Type B pancreatic cell (in vitro differentiated cells): ENCODE results near the gene MSANTD1. TPM values are rescaled to one million over a fixed set of nuclear protein-coding genes. Genes with fewer than 3 reads are reported as not detected.

Source experiments
- DNase-seq: peaks from one replicate; pipeline ENCODE4 v3.0.0; 2021; ENCODE audit warnings: mixed read lengths; ENCODE audit not compliant: unreplicated experiment; ENCODE audit errors: extremely low spot score
- H3K27ac Mint-ChIP-seq: 2 replicates; pipeline ENCODE4 v1.8.0; 2021; ENCODE audit warnings: mild to moderate bottlenecking, mixed read lengths
- H3K27me3 Mint-ChIP-seq: 2 replicates; pipeline ENCODE4 v1.8.0; 2021; ENCODE audit warnings: mixed read lengths
- H3K36me3 Mint-ChIP-seq: 2 replicates; pipeline ENCODE4 v1.8.0; 2021; ENCODE audit warnings: mixed read lengths
- H3K4me1 Mint-ChIP-seq: one replicate; pipeline ENCODE4 v1.8.0; 2021; ENCODE audit warnings: mixed read lengths; ENCODE audit not compliant: unreplicated experiment
- H3K4me3 Mint-ChIP-seq: 2 replicates; pipeline ENCODE4 v1.8.0; 2021; ENCODE audit warnings: mild to moderate bottlenecking, mixed read lengths
- H3K9me3 Mint-ChIP-seq: 2 replicates; pipeline ENCODE4 v1.8.0; 2021; ENCODE audit warnings: mixed read lengths
- total RNA-seq: library from RNA; stranded (reverse); gene quantifications from 2 replicates; pipeline ENCODE4 v1.2.1, GENCODE V29; 2021; ENCODE audit warnings: low replicate concordance
- TF ChIP-seq, protein P1 (sequence below): fragments of 200-600 bp; sonication (generic); conservative IDR thresholded peaks from 2 replicates; pipeline ENCODE4 v1.5.0; 2021; ENCODE audit warnings: antibody characterized with exemption, mild to moderate bottlenecking

The MSANTD1 gene
- total RNA-seq, 1 donor from 2014 or later, result 1.4 TPM

DNA sequence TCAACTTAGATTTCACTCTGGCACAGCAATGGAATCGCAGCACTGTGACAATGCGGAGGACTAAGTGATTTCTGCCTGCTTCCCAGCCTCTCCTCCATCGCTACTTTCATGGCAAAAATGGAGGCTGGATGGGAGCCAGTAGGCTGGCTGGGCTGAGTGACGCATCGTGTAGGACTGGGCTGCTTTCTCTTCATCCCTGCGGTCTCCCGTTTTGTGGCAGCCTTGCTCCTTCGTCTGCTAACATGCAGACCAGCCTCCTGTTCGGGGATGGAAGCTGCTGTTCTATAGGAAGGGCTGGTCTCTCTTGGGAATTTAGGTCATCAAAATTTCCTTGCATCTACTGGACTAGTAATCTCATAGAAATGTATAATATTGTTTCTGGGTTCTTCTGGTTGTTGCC, 28.0 kb downstream of the MSANTD1 start:
- no peak for DNase-seq
- Mint-ChIP-seq H3K27me3 (no peaks in the 10 kb centered on the region), H3K36me3 (peaks cover 3% of the 10 kb centered on the region), H3K4me1 (no peaks in the 10 kb centered on the region), H3K4me3 (no peak overlapping the region), H3K9me3 (peaks cover 11% of the 10 kb centered on the region), H3K27ac (no peak overlapping the region)
- TF ChIP-seq, protein P1, sequence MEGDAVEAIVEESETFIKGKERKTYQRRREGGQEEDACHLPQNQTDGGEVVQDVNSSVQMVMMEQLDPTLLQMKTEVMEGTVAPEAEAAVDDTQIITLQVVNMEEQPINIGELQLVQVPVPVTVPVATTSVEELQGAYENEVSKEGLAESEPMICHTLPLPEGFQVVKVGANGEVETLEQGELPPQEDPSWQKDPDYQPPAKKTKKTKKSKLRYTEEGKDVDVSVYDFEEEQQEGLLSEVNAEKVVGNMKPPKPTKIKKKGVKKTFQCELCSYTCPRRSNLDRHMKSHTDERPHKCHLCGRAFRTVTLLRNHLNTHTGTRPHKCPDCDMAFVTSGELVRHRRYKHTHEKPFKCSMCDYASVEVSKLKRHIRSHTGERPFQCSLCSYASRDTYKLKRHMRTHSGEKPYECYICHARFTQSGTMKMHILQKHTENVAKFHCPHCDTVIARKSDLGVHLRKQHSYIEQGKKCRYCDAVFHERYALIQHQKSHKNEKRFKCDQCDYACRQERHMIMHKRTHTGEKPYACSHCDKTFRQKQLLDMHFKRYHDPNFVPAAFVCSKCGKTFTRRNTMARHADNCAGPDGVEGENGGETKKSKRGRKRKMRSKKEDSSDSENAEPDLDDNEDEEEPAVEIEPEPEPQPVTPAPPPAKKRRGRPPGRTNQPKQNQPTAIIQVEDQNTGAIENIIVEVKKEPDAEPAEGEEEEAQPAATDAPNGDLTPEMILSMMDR, result no peak

DNA sequence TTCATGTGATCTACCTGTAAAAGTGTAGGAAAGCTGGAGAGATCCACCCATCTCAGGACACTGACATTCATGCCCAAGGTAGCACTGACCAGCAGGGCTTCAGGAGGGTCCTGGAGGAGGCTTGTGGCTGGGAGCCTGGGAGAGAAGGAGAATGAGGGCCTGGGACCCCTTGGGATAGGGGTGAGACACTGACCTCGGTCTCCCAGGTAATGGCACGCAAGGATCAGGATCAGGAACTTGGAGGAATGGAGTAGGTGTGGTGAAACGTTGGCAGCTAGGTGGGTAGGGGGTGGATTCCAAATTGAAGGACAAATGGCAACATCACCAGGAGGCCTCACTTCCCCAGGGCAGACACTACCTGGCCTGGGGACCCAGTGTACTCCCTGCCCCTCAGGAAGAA, 31.5 kb downstream of the MSANTD1 start:
- Mint-ChIP-seq H3K27me3 (no peaks in the 10 kb centered on the region), H3K4me3 (no peak overlapping the region), H3K27ac (no peak overlapping the region), H3K4me1 (no peaks in the 10 kb centered on the region), H3K9me3 (peaks cover 7% of the 10 kb centered on the region), H3K36me3 (peaks cover 3% of the 10 kb centered on the region)
- no peak for DNase-seq
- TF ChIP-seq, protein P1, result no peak

DNA sequence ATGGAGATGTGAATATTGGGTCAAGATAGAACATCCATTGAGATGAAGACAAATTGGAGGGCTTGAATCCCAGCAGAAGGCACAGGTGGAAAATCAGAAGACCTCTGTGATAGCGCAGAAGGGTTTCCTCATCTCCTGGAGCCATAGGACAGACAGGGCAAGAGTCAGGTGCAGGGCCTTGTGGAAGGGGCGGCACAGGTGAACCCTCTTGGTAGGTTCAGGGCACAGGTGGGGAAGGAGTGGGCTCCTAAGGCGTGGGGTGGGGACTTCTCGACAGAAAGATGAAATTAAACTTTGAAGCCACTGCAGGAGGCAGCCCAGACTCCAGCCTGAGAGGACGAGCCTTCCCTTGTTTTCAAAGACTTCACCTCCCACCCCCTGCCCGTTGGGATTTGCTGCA, 34.5 kb downstream of the MSANTD1 start:
- Mint-ChIP-seq H3K4me1 (no peaks in the 10 kb centered on the region), H3K36me3 (peaks cover 3% of the 10 kb centered on the region), H3K27ac (no peak overlapping the region), H3K4me3 (no peak overlapping the region), H3K27me3 (no peaks in the 10 kb centered on the region), H3K9me3 (peaks cover 4% of the 10 kb centered on the region)
- TF ChIP-seq, protein P1, result no peak
- DNase-seq, result no peak

DNA sequence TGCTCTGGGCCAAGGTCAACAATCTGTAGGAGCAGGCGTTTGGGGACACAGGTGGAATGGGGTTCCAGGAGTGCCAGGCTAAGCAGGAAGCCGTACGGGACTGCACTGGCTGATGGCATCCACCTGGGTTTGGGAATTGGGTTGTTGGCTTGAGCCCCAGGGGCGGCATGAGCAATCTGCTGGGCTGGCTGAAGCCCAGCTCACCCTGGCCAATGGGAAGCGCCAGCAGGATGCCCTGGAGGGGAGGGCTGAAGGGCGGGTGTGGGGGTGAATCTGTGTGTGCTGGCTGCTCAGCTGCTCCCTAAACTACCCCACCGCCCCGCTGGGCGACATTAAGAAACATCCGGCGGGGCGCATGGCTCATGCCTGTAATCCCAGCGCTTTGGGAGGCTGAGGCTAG, 35.0 kb downstream of the MSANTD1 start:
- H3K4me1 Mint-ChIP-seq, result no peaks in the 10 kb centered on the region
- DNase-seq, result no peak
- H3K27ac Mint-ChIP-seq, result no peak overlapping the region
- no peak overlapping the region for H3K4me3 Mint-ChIP-seq
- H3K36me3 Mint-ChIP-seq, result peaks cover 2% of the 10 kb centered on the region
- TF ChIP-seq, protein P1, result no peak
- H3K9me3 Mint-ChIP-seq, result peaks cover 4% of the 10 kb centered on the region
- no peaks in the 10 kb centered on the region for H3K27me3 Mint-ChIP-seq

DNA sequence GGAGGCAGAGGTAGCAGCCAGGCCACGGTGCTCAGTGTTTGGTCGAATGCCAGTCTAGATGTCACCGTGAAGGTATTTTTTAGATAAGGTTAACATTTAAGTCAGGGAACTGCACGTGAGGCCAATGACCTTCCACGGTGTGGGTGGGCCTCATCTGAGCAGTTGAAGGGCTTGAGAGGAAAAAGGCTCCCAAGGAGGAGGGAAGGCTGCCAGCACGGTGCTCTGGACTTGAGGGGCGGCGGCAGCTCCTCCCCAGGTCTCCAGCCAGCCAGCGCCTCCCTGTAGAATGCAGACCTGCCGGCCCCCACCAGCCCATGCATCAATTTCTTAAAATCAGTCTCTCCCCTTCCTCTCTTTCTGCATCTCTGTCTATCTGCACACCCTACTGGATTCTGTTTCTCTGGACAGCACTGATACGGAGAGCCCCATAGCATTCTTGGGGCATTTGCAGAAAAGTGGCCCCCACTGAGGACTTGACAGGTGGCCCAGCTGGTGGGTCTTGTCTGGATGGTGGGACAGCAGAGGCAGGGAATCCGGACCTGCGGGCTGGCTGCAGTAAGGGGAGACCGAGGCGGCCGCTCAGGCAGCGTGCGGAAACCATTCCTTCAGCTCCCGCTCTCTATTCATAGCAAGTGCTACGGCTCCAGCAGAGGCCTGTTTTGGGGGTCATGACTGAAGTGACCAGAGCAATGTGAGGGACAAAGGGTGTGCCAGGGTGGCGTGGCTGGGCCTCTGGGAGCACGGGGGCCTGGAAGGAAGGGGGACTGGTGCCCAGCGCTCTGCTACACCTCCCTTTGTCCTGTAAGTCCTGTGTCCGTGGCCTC, 36.0 kb downstream of the MSANTD1 start:
- H3K36me3 Mint-ChIP-seq, result no peaks in the 10 kb centered on the region
- no peak overlapping the region for H3K4me3 Mint-ChIP-seq
- H3K9me3 Mint-ChIP-seq, result peaks cover 4% of the 10 kb centered on the region
- no peak for DNase-seq
- TF ChIP-seq, protein P1, result no peak
- H3K27ac Mint-ChIP-seq, result no peak overlapping the region
- H3K4me1 Mint-ChIP-seq, result peaks cover 4% of the 10 kb centered on the region
- peaks cover 3% of the 10 kb centered on the region for H3K27me3 Mint-ChIP-seq
